ENCODE data around the gene TAS2R46.

DNA sequence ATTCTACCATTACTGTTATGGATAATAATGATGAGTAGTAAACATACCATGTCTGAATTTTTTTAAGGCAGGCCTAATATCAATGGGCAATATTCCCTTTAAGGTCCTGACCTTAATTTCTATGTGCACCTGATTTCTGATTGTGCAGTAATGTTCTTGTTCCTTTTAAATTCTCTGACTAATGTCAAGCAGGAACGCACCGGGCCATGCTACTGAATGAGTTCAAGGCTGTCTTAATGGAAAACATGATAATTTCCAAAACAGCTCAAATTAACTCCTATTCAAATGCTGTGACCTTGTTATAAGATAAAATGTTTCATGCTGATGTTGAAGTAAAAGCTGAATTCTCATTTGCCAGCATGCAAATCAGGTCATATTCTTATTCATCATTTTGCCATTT, 6.8 kb downstream of the TAS2R46 start:
- TF ChIP-seq CTCF (IDR thresholded peaks at IDR 0.05) (no peak), POLR2A (IDR thresholded peaks at IDR 0.05) (no peak)
